GM21390 (cell line): Measurements from ENCODE around the gene ABHD8.

Experiments used
- ATAC-seq: cut with Tn5 transposase; IDR thresholded peaks from one replicate; pipeline ENCODE4 v1.9.1; 2021; ENCODE audit not compliant: unreplicated experiment

Gene ABHD8

DNA sequence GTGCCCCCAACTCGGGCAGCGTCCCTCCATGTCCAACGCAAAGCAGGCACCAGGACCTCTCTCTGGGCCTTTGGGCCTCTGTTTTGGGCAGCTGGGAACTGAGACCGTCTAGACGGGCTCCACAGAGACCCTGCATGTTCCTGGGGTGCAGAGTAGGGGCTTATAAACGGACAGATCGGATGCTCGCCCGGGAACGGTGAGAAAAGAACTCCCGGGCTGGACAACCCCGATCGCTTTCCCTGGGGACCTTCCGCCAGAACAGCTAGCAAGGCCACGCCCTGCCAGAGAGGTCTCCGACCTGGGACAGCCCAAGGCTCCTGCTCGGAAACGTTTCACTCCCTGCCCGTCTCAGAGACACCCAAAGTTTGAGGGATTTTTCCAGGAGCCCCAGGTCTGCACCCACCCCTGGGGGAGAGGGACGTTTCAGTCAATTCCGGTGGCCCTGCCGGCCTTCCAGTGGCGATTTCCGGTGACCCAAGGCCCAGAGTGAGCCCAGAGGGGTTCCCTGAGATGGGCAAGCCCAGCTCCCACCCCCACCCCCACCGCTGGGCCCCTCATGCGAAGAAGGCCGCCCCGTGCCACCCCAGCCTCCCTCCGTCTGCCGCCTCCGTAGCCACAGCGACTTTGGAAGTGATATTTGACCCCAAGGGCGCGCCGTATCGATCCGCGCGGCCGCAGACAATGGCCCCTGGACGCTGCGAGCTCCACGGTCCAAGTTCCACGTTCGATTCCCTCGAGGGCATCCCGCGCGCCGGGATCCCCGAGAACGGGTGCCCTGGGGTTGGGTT lies 59.2 kb downstream of the ABHD8 start:
- no peak for ATAC-seq

DNA sequence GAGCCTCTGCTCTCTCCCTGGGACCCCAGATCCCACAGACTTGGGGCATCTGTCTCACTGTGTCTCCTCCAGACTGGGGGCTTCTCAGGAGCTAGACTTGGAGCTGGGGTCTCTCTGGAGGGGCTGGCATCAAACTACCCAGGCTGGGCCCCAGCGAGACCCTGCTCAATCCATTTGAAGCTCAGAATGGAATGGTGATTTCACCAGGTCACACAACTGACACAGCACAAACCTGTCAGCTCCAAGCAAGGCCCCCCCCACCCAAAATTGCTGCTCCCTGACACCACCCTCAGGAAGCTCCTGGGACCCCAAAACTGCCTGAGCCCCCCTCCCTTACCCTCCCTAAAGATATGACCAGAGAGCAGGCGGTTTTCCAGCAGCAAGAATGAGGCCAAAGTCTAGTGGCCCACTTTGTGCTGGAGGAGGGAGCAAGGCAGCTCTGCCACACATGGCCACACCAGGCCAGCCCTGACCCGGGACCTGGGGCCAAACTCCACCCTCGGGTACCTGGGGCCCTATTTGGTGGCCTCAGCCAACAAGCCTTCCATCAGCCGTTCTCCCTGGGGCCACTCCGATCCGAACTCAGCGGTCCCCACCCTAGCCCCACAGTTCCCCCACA lies 59.9 kb downstream of the ABHD8 start:
- ATAC-seq: no peak

DNA sequence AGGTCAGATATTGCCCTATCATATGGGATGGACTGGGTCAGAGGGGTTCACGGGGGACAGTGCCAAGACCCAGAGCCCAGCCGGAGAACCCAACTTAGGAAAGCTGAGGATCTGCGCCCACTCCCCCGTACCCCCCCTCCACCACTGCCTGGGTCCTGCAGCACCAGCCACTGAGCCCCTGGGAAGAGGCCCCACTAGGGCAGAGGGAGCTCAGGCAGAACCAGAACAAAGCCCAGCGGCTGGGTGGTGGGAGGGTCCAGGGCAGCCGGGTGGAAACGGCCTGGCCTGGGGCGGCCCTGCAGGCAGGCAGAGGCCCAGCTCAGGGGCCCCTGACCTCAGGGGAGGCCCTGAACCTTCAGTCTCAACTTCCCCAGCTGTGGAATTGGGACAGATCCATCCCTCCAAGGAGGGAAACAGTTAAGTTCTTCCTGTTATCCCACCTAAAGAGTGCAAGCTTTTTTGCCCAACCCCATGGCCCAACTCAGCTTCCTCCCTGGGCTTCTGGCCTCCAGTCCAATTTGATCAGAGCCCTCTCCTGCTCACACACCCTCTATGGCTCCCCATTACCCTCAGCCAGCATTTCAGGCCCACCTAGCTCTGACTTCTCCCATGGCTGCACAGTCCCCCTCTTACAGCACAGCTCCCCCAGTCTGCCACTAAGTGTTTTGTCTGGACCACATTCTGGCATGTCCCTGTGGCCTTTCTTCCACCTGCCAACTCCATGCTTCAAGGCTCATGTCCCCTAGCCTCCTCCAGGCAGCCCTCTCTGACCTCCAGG lies 60.6 kb downstream of the ABHD8 start:
- no peak for ATAC-seq
